ENCODE measurements around the gene DDX49.

GRCh38 chr19:18900700-18901481, 18.6 kb upstream of the DDX49 start:
- TF ChIP-seq CTCF (IDR thresholded peaks at IDR 0.05): no peak
- no peak for TF ChIP-seq POLR2A (IDR thresholded peaks at IDR 0.05)
